IMR-90 (cell line): ENCODE measurements around the gene STUM. TPM values are rescaled to one million over a fixed set of nuclear protein-coding genes. Genes with fewer than 3 reads are reported as not detected.

Experiments used
- ATAC-seq: fragments of 200-7000 bp; cut with Tn5 transposase; 2 replicates; pipeline ENCODE4 v1.9.1; 2020; ENCODE audit warnings: low read depth, mild to moderate bottlenecking, moderate library complexity
- BruUV-seq: library from RNA; stranded (reverse); fragments of 400-500 nt; replicated peaks from 2 replicates; lab custom pipeline; 2021; lab: Mats Ljungman, UMichigan
- CTCF ChIA-PET: fragments of 300-600 bp; formaldehyde crosslinking; extraction: SDS; loops from one replicate; lab custom pipeline; 2021; ENCODE audit warnings: antibody characterized with exemption; lab: Yijun Ruan, JAX
- POLR2A ChIA-PET: fragments of 300-600 bp; sonication (Branson Sonifier 250); formaldehyde crosslinking; loops from one replicate; lab custom pipeline; 2022; ENCODE audit warnings: antibody characterized with exemption; ENCODE audit not compliant: unreplicated experiment; lab: Charles Lee
- DNase-seq: peaks from one replicate; pipeline ENCODE4 v3.0.0; 2013
- H2AFZ ChIP-seq: replicated peaks from 2 replicates; pipeline ENCODE3; 2013; ENCODE audit warnings: low read length, mild to moderate bottlenecking; ENCODE audit not compliant: poor library complexity
- H2AK5ac ChIP-seq: 2 replicates; pipeline ENCODE4 v1.6.1; 2013; ENCODE audit warnings: low read depth, low read length, inconsistent platforms
- H2AK9ac ChIP-seq: replicated peaks from 2 replicates; pipeline ENCODE3; 2013; ENCODE audit warnings: mild to moderate bottlenecking, low read depth, low read length, moderate library complexity; ENCODE audit not compliant: poor library complexity
- H2BK120ac ChIP-seq: 2 replicates; pipeline ENCODE4 v1.6.1; 2013; ENCODE audit warnings: low read depth, low read length, inconsistent platforms
- H2BK15ac ChIP-seq: 3 replicates; pipeline ENCODE4 v1.6.1; 2013; ENCODE audit warnings: low read depth, low read length, inconsistent platforms
- H2BK20ac ChIP-seq: 2 replicates; pipeline ENCODE4 v1.6.1; 2013; ENCODE audit warnings: low read depth, mild to moderate bottlenecking, inconsistent platforms, low read length, moderate library complexity
- H2BK5ac ChIP-seq: 2 replicates; pipeline ENCODE4 v1.6.1; 2013; ENCODE audit warnings: mild to moderate bottlenecking, low read depth, low read length, inconsistent platforms; ENCODE audit not compliant: poor library complexity, severe bottlenecking
- H3K14ac ChIP-seq: replicated peaks from 2 replicates; pipeline ENCODE4 v1.6.1; 2013; ENCODE audit warnings: low read depth, low read length, inconsistent platforms
- H3K18ac ChIP-seq: 2 replicates; pipeline ENCODE4 v1.6.1; 2013; ENCODE audit warnings: low read depth, low read length, control low read depth
- H3K23ac ChIP-seq: 2 replicates; pipeline ENCODE4 v1.6.1; 2013; ENCODE audit warnings: low read depth, low read length, inconsistent platforms
- H3K27ac ChIP-seq: 2 replicates; pipeline ENCODE4 v1.5.1; 2013; ENCODE audit warnings: mild to moderate bottlenecking, control low read depth, low read length; ENCODE audit not compliant: insufficient read depth
- H3K27me3 ChIP-seq: 2 replicates; pipeline ENCODE4 v1.6.1; 2013; ENCODE audit warnings: low read length; ENCODE audit not compliant: control insufficient read depth, insufficient read depth
- H3K36me3 ChIP-seq: 2 replicates; pipeline ENCODE4 v1.6.1; 2013; ENCODE audit warnings: low read length, mixed read lengths; ENCODE audit not compliant: control insufficient read depth, insufficient read depth
- H3K4ac ChIP-seq: 2 replicates; pipeline ENCODE4 v1.6.1; 2013; ENCODE audit warnings: low read depth, low read length, inconsistent platforms
- H3K4me1 ChIP-seq: 2 replicates; pipeline ENCODE4 v1.6.1; 2013; ENCODE audit warnings: low read length, mixed read lengths; ENCODE audit not compliant: control insufficient read depth, insufficient read depth
- H3K4me2 ChIP-seq: 2 replicates; pipeline ENCODE4 v1.6.1; 2013; ENCODE audit warnings: low read depth, mild to moderate bottlenecking, control low read depth, low read length, moderate library complexity
- H3K4me3 ChIP-seq: 2 replicates; pipeline ENCODE4 v1.5.1; 2013; ENCODE audit warnings: low read depth, mild to moderate bottlenecking, control low read depth, low read length, moderate library complexity; ENCODE audit not compliant: insufficient read depth
- H3K56ac ChIP-seq: 2 replicates; pipeline ENCODE4 v1.6.1; 2013; ENCODE audit warnings: low read length, inconsistent platforms; ENCODE audit not compliant: insufficient read depth; ENCODE audit errors: extremely low read depth
- H3K79me1 ChIP-seq, 2 experiments: 2 replicates each; pipeline ENCODE4 v1.6.1; 2013; ENCODE audit warnings: low read length in 2 of 2, inconsistent platforms in 1 of 2, low read depth in 1 of 2
- H3K9ac ChIP-seq: 2 replicates; pipeline ENCODE4 v1.6.1; 2013; ENCODE audit warnings: low read depth, low read length, control low read depth
- H3K9me1 ChIP-seq: 2 replicates; pipeline ENCODE4 v1.6.1; 2013; ENCODE audit warnings: low read length, inconsistent platforms; ENCODE audit not compliant: insufficient read depth
- H3K9me3 ChIP-seq: 2 replicates; pipeline ENCODE4 v1.6.1; 2013; ENCODE audit warnings: low read length; ENCODE audit not compliant: control insufficient read depth, insufficient read depth
- H4K20me1 ChIP-seq: 2 replicates; pipeline ENCODE4 v1.6.1; 2013; ENCODE audit warnings: low read length, inconsistent platforms; ENCODE audit not compliant: insufficient read depth
- H4K5ac ChIP-seq: 2 replicates; pipeline ENCODE4 v1.6.1; 2013; ENCODE audit warnings: mild to moderate bottlenecking, low read depth, low read length, control low read depth
- H4K8ac ChIP-seq, 2 experiments: 2 replicates each; pipeline ENCODE4 v1.6.1; 2013; ENCODE audit warnings: low read depth in 2 of 2, low read length in 2 of 2, control low read depth in 1 of 2, inconsistent platforms in 1 of 2
- H4K91ac ChIP-seq: 2 replicates; pipeline ENCODE4 v1.6.1; 2013; ENCODE audit warnings: low read depth, low read length, inconsistent platforms; ENCODE audit not compliant: insufficient read depth
- FOS ChIP-seq: fragments of 150-350 bp; IDR thresholded peaks from 2 replicates; pipeline ENCODE4 v1.6.1; 2016; ENCODE audit warnings: low read depth, low read length
- RAD21 ChIP-seq: IDR thresholded peaks from 2 replicates; pipeline ENCODE4 v1.6.1; 2012; ENCODE audit warnings: low read length, improper control_type of control experiment
- WGBS, 2 experiments: methylation state at CpG; one replicate each; pipeline versions ENCODE4 v1.1.5 to v1.1.7; 2013; ENCODE audit warnings: missing lambda C conversion rate in 2 of 2; ENCODE audit not compliant: insufficient read length in 1 of 2; ENCODE audit errors: extremely low coverage in 2 of 2; 5-methylcytosine and 5-hydroxymethylcytosine counted together
- dilution Hi-C: fragments of 300-500 bp; cut with HindIII; formaldehyde crosslinking; loops from one replicate; pipeline ENCODE4 v1.14.3; 2018; ENCODE audit warnings: low sequenced_read_pairs; ENCODE audit not compliant: unreplicated experiment
- in situ Hi-C: fragments of 300-500 bp; cut with MboI; formaldehyde crosslinking; loops from 3 replicates; pipeline ENCODE4 v1.14.3; 2019; ENCODE audit warnings: low sequenced_read_pairs, inconsistent platforms, mixed read lengths
- intact Hi-C: fragments of 100-400 bp; cut with micrococcal nuclease; formaldehyde crosslinking; loops from 2 replicates; pipeline ENCODE4 v1.10.0; 2022
- polyA plus RNA-seq, 3 experiments: library from polyadenylated mRNA; depleted of rRNA; stranded (reverse); fragments of >200 nt; gene quantifications; 2 replicates each; pipeline ENCODE4 v1.2.3, GENCODE V29; 2012; ENCODE audit warnings: low replicate concordance in 1 of 3
- total RNA-seq: library from RNA; depleted of rRNA; stranded (reverse); fragments of >200 nt; gene quantifications from 2 replicates; pipeline ENCODE4 v1.2.3, GENCODE V29; 2012

Gene STUM
- total and polyA plus RNA-seq, 2 of the 4 experiments (the other 2 are of a cell fraction), result not detected

DNA sequence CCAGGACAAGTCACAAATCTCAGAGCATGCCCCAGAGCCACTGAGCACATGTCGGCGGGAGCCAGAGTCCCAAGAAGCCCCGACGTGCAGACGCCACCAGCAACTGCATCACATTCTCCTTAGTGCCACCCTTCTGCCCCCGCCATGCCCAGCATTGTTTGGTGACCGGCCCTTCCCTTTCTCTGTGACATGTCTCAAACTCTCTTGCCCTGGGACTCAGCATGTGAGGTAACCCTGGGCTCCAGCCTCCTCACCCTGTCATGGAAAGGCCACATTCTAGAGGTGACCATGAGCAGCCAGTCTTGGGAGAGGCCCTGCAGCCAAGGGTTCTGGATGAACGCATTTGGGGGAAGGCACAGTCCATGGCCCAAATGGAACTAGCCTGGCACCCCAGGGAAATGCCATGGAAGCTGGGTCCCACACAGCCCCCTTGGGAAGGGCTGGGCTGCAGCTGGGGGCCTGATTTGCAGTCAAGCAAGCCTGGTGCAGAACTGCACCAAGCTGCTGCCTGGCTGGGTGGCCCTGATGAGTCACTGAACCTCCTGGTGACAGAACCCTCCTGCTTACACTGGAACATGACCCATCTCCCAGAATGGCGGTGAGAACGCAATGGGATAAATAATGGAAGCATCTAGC is 96.1 kb downstream of the STUM start:
- Histone ChIP-seq H3K4me1 (peaks cover 22% of the 10 kb centered on the region), H3K14ac (no peak overlapping the region), H4K91ac (no peak overlapping the region), H2BK120ac (no peak overlapping the region), H2BK15ac (no peak overlapping the region), H3K4ac (no peak overlapping the region), H2AK9ac (peak overlapping the region; percentile 67), H3K56ac (no peak overlapping the region), H3K9me1 (peaks cover 9% of the 10 kb centered on the region), H3K9me3 (no peaks in the 10 kb centered on the region), H3K36me3 (peaks cover 7% of the 10 kb centered on the region), H2BK20ac (no peak overlapping the region), H3K4me3 (no peak overlapping the region), H2AK5ac (peak overlapping the region; percentile 43; the same call in 1 of the 2 replicates), H3K4me2 (no peak overlapping the region), H3K9ac (no peak overlapping the region), H4K5ac (no peak overlapping the region), H4K8ac (no peak overlapping the region), H2BK5ac (no peak overlapping the region), H3K27me3 (no peaks in the 10 kb centered on the region), H4K20me1 (no peaks in the 10 kb centered on the region), H3K27ac (no peak overlapping the region), H3K79me1 (no peaks in the 10 kb centered on the region), H3K18ac (no peak overlapping the region), H3K23ac (no peak overlapping the region), H2AFZ (peak overlapping the region; percentile 63)
- BruUV-seq, result no TSS peak
- TF ChIP-seq FOS (peak; percentile 27; the same call in 1 of the 2 replicates), RAD21 (no peak)
- CTCF ChIA-PET, result no interaction called here
- DNase-seq, result peak; percentile 42
- POLR2A ChIA-PET, result no interaction called here
- 95% methylated on average over 7 of the region's 10 CpGs; no CpG with 5 or more reads in 1 of the 2 experiments for WGBS, 2 experiments
- dilution Hi-C loops (no loop called here), intact Hi-C loops (no loop called here), in situ Hi-C loops (no loop called here)
- no peak for ATAC-seq
